KMS-11 (cell line): ENCODE measurements around the gene DES.

Experiments
- H2AFZ ChIP-seq: fragments of 200-600 bp; sonication (generic); 2 replicates; pipeline ENCODE4 v1.6.1; 2016; ENCODE audit warnings: antibody characterized with exemption, mixed run types, low read depth
- H3K27ac ChIP-seq: fragments of 200-600 bp; sonication (generic); 2 replicates; pipeline ENCODE4 v1.6.1; 2016; ENCODE audit warnings: mild to moderate bottlenecking, mixed run types
- H3K27me3 ChIP-seq: fragments of 200-600 bp; sonication (generic); 2 replicates; pipeline ENCODE4 v1.6.1; 2017; ENCODE audit warnings: mild to moderate bottlenecking, low read depth, mixed run types, moderate library complexity; ENCODE audit not compliant: insufficient read depth
- H3K36me3 ChIP-seq: fragments of 200-600 bp; sonication (generic); 2 replicates; pipeline ENCODE4 v1.6.1; 2017; ENCODE audit warnings: mild to moderate bottlenecking, mixed run types; ENCODE audit not compliant: insufficient read depth
- H3K4me1 ChIP-seq: fragments of 200-600 bp; sonication (generic); 2 replicates; pipeline ENCODE4 v1.6.1; 2016; ENCODE audit warnings: mild to moderate bottlenecking, low read depth, mixed run types; ENCODE audit not compliant: poor library complexity, severe bottlenecking
- H3K4me2 ChIP-seq: fragments of 200-600 bp; sonication (generic); 2 replicates; pipeline ENCODE4 v1.7.0; 2016; ENCODE audit warnings: mild to moderate bottlenecking, mixed run types
- H3K4me3 ChIP-seq: fragments of 200-600 bp; sonication (generic); IDR thresholded peaks from 2 replicates; pipeline ENCODE4 v1.6.1; 2017; ENCODE audit warnings: low read depth, low read length, mixed read lengths; ENCODE audit not compliant: insufficient read depth
- H3K79me2 ChIP-seq: fragments of 200-600 bp; sonication (generic); 2 replicates; pipeline ENCODE4 v1.6.1; 2016; ENCODE audit warnings: low read depth, mixed run types; ENCODE audit not compliant: insufficient read depth
- H3K9ac ChIP-seq: fragments of 200-600 bp; sonication (generic); 2 replicates; pipeline ENCODE4 v1.6.1; 2016; ENCODE audit warnings: mild to moderate bottlenecking, mixed run types
- H4K20me1 ChIP-seq: fragments of 200-600 bp; sonication (generic); 2 replicates; pipeline ENCODE4 v1.6.1; 2016; ENCODE audit warnings: mild to moderate bottlenecking, mixed run types; ENCODE audit not compliant: insufficient read depth
- CTCF ChIP-seq: fragments of 200-600 bp; sonication (generic); conservative IDR thresholded peaks from 2 replicates; pipeline ENCODE4 v1.6.1; 2017; ENCODE audit warnings: low read depth, mild to moderate bottlenecking, antibody characterized with exemption, low read length, moderate library complexity, mixed read lengths

DES gene

GRCh38 chr2:219448776-219449341, 30.7 kb downstream of the DES start:
- H3K4me2 ChIP-seq = no peak overlapping the region
- H2AFZ ChIP-seq = no peak overlapping the region
- peaks cover 28% of the 10 kb centered on the region for H3K27me3 ChIP-seq
- H3K4me1 ChIP-seq = no peaks in the 10 kb centered on the region
- H4K20me1 ChIP-seq = no peaks in the 10 kb centered on the region
- H3K9ac ChIP-seq = no peak overlapping the region
- no peak overlapping the region for H3K4me3 ChIP-seq
- no peaks in the 10 kb centered on the region for H3K36me3 ChIP-seq
- H3K79me2 ChIP-seq = no peaks in the 10 kb centered on the region
- no peak for TF ChIP-seq CTCF
- H3K27ac ChIP-seq = no peak overlapping the region

GRCh38 chr2:219449609-219450008, 31.4 kb downstream of the DES start:
- no peaks in the 10 kb centered on the region for H3K36me3 ChIP-seq

GRCh38 chr2:219451661-219452360, 33.6 kb downstream of the DES start:
- Histone ChIP-seq H3K27ac (no peak overlapping the region), H3K4me2 (no peak overlapping the region), H3K36me3 (no peaks in the 10 kb centered on the region), H3K27me3 (peaks cover 24% of the 10 kb centered on the region), H3K9ac (no peak overlapping the region), H3K4me3 (no peak overlapping the region), H3K79me2 (no peaks in the 10 kb centered on the region), H2AFZ (no peak overlapping the region), H3K4me1 (no peaks in the 10 kb centered on the region), H4K20me1 (no peaks in the 10 kb centered on the region)
- no peak for TF ChIP-seq CTCF

More at GRCh38 chr2:219449609-219450008, 31.4 kb downstream of the DES start:
- Histone ChIP-seq H3K4me2 (no peak overlapping the region), H3K4me1 (no peaks in the 10 kb centered on the region), H2AFZ (no peak overlapping the region), H3K27me3 (peaks cover 28% of the 10 kb centered on the region), H3K9ac (no peak overlapping the region), H3K79me2 (no peaks in the 10 kb centered on the region), H3K27ac (no peak overlapping the region), H3K4me3 (no peak overlapping the region), H4K20me1 (no peaks in the 10 kb centered on the region)
- no peak for TF ChIP-seq CTCF

DNA sequence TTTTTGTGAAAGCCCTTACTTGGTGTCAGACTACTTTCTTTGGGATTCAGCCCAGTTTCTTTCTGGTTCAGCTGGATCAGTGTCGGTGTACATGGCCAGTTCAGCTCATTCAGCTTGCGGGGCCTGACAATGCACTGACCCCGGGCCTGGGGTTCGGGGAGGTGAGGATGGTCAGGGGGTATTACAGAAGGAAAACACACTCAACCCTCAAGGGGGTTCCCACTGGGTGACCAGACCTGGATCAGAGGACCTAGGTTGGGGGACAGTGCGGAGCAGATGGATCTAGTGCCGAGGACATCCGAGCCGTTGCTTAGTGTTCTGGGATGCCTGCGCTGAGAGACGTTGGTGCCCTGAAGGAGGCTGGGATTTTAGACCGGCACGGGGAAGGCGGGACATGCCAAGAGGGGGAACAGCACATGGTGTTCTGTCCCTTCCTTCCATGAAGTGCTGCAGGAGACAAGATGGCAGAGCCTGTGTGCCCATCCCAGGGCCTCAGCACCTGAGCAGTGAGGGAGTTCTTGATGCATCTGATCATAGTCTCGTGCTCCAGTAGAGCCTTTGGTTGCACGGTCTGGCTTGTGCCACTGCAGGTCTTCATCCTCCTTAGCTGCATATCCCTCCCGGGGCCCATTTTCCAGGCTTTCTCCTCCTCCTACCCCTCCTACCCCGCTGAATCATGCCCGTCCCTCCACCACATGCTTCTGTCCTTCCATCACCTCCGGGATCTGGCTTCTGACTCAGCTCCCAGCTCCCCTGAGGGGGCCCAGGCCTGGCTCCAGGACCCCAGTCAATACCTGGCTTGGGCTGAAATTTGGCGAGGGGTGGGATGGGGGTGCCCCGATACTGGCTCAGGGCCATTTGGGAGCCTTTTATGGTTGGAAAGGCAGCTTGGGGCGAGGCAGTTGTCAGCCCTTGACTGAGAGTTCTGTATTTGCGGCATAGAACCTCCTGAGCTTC, 34.5 kb downstream of the DES start:
- Histone ChIP-seq H3K4me2 (no peak overlapping the region), H2AFZ (no peak overlapping the region), H4K20me1 (no peaks in the 10 kb centered on the region), H3K27me3 (peaks cover 23% of the 10 kb centered on the region), H3K36me3 (no peaks in the 10 kb centered on the region), H3K9ac (no peak overlapping the region), H3K79me2 (no peaks in the 10 kb centered on the region), H3K4me3 (no peak overlapping the region), H3K4me1 (no peaks in the 10 kb centered on the region), H3K27ac (no peak overlapping the region)
- no peak for TF ChIP-seq CTCF
